IPS-18c (cell line): Measurements from ENCODE around the gene GGN.
"Not testable (repeated sequence)": the region's sequence is repeated elsewhere in the genome, so short reads cannot be mapped to it uniquely, and the experiment has no call there.

Experiments
- H3K4me3 ChIP-seq: 2 replicates; pipeline ENCODE4 v1.7.0; 2013; ENCODE audit warnings: low read depth, mild to moderate bottlenecking, low read length, moderate library complexity; ENCODE audit not compliant: insufficient read depth
- H3K9me3 ChIP-seq: one replicate; pipeline ENCODE4 v1.6.1; 2013; ENCODE audit warnings: mild to moderate bottlenecking, low read length, moderate library complexity; ENCODE audit not compliant: control insufficient read depth, insufficient read depth

GGN gene, protein sequence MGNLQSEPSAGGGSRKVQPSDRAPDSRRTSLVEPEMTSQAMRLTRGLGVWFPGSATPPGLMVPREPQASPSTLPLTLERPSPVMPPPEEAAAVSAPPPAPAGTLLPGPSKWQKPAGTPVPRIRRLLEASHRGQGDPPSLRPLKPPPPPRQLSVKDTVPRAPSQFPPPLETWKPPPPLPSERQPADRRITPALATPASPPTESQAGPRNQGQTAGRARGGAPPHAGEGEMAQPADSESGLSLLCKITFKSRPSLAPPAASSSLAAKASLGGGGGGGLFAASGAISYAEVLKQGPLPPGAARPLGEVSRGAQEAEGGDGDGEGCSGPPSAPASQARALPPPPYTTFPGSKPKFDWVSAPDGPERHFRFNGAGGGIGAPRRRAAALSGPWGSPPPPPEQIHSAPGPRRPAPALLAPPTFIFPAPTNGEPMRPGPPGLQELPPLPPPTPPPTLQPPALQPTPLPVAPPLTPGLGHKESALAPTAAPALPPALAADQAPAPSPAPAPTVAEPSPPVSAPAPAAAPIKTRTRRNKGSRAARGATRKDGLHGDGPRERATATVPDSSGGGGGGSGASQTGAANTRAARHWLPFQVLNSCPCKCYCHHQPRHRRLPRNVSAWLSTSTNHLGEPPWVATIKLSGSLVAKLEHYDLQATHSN

DNA sequence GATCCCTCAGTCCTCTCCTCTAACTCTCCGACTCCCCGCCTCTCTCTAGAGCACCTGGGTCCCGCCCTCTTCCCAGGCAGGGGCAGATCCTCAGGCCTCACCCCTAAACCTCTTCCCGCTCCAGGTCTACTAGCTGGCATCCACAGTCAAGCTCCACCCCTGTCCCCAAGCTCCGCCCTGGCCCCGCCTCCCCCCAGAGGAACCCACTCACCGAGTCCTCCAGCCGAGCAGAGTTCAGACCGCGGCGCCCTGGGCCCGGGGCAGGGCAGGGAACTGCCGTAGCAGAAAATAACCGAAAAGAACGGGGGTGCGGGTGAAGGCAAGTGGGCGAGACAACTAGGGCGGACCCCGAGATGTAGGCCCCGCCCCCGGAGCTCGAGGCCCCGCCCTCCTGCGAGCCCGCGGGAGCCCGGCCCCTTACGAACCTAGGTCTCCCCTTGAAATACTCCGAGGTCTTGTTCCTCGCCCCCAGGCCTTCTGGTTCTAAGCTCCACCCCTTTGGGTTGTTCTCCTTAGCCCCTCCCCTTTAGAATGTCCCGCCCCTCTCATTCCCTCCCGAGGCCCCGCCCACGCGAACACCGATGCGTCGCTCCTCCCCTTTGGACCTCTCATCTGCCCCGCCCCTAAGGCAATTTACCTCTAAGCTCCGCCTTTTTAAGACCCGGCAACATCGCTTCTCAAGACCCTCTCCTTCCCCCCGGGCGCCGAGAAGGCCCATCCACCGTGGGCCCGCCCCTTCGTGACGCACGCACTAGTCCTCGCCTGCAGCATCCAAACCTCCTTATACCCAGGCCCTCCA, at the start of gene GGN:
Gene GGN (minus strand): TSS at position 485 of the 799 bp plus-strand sequence. CDS start 773 bp downstream, outside the sequence.
- Histone ChIP-seq H3K4me3 (peak within 1 kb of the TSS; percentile 87), H3K9me3 (no peaks in the 10 kb centered on the region)

DNA sequence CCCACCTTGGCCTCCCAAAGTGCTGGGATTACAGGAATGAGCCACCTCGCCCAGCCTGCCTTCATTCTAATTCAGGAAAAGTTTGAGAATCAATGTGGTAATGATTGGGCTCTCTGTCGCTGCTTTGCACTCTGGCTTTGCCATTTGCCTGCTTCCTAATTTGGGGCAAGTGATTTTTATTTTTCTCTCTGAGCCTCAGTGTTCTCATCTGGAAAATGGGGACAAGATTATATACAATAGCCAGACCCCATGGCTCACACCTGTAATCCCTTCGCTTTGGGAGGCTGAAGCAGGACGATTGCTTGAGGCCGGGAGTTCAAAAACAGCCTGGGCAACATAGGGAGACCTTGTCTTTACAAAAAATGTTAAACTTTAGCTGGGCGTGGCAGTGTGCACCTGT, 49.5 kb upstream of the GGN start:
- H3K9me3 ChIP-seq, result no peaks in the 10 kb centered on the region
- no peak overlapping the region for H3K4me3 ChIP-seq

DNA sequence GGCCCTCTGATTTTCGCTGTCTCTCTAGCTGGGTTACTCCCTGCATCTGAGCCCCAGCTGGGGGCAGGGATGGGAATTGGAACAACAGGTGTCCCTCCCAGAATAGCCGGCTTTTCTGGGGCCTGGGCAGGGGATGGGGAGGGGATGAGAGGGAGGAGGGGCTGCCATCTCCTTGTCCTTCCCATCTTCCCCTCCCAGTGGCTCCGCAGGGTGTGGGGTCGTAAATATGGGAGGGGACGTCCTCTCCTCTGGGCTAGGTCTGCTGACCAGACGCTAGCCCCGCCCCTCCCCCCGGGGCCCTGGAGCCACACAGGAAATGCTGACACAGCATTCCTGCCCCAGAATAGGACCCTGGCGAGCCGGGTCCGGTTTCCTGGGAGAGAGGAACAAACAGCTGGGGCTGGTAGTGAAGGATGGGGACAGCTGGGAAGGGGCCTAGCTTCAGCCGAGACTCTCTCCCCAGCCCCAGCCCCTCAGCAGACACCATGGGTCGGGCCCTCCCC, 46.8 kb upstream of the GGN start:
- no peaks in the 10 kb centered on the region for H3K9me3 ChIP-seq
- H3K4me3 ChIP-seq, result peak overlapping the region; percentile 41; the same call in 1 of the 2 replicates

DNA sequence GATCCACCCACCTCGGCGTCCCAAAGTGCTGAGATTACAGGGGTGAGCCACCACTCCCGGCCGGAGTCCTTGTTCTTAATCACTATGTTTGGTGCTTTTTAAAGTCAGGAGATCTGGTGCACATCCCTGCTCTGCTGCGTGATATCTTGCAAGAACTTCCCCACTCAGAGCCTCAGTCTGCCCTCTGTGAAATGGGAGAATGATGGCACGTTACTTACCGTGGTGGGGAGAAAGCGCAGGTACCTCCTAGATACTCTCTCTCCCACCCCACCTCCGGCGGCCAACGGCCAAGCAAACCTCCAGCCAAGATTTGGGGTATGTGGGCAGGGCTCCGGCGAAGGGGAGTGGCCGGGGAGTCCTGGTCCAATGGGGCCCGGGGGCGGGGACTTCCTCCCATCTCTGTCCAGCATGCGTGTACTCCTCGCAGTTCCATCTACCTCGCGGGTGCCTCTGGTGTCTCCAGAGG, 45.5 kb upstream of the GGN start, which contains the start of gene RYR1:
Gene RYR1 (plus strand): TSS at position 424 of the 466 bp plus-strand sequence. CDS start 139 bp downstream, outside the sequence.
- Histone ChIP-seq H3K9me3 (no peaks in the 10 kb centered on the region), H3K4me3 (peak within 1 kb of the TSS; percentile 41)

DNA sequence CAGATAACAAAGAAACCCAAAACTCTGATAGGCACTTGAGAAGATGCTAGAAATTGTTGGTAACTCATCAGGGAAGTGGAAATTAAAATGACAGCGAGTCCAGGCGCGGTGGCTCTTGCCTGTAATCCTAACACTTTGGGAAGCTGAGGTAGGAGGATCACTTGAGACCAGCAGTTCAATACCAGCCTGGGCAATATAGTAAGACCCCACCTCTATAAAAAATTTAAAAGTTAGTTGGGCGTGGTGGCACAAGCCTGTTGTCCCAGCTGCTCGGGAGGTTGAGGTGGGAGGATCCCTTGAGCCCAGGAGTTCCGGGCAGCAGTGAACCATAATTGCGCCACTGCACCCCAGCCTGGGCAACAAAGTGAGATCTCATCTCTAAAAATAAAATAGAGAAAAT, 43.1 kb upstream of the GGN start:
- Histone ChIP-seq H3K4me3 (no peak overlapping the region), H3K9me3 (no peaks in the 10 kb centered on the region)

DNA sequence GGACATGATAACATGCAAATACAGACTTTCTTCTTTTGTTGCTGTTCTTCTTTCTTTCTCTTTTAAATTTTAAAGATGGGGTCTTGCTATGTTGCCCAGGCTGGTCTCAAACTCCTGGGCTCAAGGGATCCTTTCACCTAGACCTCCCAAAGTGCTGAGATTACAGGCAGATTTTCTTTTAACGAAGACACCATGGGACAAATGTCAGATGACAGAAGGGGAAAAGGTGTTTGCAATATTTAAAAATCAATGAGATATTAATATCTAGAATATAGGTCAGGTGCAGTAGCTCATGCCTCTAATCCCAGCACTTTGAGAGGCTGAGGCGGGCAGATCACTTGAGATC, 42.0 kb upstream of the GGN start:
- no peak overlapping the region for H3K4me3 ChIP-seq
- H3K9me3 ChIP-seq, result no peaks in the 10 kb centered on the region

DNA sequence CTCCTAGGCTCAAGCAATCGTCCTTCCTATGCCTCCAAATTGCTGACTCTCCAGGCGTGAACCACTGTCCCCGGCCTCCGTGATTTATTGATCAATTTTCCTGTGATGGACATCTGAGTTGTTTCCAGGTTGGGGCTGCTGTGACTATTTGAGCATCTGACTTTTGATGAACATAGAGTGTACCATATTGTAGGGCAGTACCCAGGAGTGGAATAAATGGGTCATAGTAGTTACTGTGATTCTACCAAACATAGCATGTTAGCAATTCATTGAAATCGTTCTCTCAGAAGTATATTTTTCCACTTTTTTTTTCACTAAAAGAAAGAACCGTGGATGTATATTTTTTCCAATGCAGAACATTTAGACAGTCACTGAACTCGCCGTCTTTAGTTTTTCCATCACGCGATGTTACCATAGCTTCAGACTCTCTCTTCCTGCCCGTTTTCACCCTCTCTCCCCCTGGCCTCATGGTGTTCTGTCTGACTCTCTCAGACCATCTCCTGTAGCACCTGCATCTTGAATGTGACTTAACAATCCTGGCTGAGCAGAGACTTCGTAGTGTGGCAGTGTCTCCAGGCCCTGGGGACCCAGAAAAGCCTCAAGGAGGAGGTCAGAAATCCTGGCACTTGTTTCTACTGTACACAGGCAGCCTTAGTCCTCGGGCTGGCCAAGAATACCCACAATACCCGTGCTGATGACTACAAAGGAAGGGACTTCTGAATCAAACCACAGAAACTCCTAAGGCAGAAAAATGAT, 41.4 kb upstream of the GGN start:
- H3K4me3 ChIP-seq, result no peak overlapping the region
- H3K9me3 ChIP-seq, result no peaks in the 10 kb centered on the region

DNA sequence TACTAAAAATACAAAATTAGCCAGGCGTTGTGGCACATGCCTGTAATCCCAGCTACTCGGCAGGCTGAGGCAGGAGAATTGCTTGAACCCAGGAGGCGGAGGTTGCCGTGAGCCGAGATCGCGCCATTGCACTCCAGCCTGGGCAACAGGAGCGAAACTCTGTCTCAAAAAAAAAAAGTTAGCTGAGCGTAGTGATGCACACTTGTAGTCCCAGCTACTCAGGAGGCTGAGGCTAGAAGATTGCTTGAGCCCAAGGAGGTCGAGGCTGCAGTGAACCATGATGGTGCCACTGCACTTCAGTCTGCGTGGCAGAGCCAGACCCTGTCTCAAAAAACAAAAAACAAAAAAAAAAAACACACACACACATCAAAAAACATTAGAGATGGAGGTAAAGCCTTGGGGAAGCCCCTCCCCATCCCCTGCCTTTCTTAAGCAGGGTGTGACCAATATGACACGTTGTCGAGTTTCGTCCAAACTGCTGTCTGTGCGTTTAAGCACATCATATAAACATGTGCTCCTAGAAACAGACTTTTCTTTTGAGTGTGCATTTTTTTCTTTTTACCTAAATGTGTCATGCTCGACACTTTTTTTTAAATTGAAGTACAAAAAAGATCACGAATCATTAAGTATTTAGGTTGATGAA, 39.3 kb upstream of the GGN start:
- not testable (repeated sequence) for H3K9me3 ChIP-seq, H3K4me3 ChIP-seq

DNA sequence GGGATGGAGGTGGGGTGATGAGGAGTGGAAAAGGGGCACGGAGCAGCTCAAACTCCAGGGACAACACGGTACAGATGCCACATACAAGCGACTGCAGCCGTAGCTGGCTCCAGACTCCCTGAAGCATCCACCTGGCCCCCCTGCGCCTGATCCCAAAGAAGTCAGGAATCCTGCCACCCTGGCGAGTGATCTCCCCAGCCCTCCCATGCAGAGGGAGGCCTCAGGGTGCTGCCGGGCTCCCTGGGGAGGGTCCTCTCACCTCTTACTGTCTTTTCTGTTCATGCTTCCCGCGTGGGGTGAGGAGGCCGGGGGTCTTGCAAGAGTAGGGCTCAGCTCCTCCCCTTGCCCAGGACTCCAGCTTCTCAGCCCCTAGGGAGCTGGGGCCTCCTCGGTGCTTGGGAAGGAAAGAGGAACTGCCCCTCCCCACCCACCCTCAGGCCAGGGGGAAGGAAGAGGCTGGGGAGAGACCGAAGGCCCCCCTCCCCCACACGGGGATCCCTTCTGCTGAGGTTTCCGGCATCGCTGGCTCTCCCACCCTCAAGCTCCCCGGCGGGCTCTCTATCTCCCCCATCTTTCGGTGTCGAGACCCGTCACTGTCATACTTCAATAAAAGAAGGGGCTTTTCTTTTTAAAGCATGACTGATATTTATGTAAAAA, 38.1 kb upstream of the GGN start, which contains the start of gene RASGRP4:
Gene RASGRP4 (minus strand): TSS at position 410 of the 657 bp plus-strand sequence. CDS start 128 bp downstream, at position 282.
- no peak within 1 kb of the TSS for H3K4me3 ChIP-seq

DNA sequence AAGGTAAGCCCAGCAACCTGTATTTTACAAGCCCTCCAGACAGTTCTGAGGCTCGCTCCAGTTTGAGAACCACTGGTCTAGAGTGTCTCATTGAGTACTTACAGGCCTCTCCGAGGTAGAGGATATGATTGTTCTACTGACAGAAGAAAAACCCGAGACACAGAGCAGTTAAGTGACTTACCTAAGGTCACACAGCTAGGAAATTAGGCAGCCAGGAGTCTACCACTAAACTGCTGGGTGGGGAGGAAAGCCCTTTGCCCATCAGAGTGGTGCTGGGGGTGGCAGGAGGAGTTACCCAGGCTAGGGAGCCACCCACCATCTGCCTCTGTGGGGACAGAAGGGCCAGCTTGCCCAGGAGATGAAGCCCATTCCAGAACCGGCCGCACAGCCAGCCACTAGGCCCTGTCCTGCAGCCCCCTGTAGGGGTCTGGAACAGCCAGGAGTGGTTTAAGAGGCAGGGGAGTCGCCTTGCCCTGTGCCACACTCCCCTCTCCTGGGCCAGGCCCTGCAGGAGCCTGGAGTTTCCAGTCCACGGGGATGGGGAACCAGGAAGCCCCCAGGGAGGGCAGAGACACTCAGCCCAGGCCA, 37.5 kb upstream of the GGN start:
- no peaks in the 10 kb centered on the region for H3K9me3 ChIP-seq
- no peak overlapping the region for H3K4me3 ChIP-seq

More for the DNA sequence above, 38.1 kb upstream of the GGN start, which contains the start of gene RASGRP4:
- no peaks in the 10 kb centered on the region for H3K9me3 ChIP-seq

DNA sequence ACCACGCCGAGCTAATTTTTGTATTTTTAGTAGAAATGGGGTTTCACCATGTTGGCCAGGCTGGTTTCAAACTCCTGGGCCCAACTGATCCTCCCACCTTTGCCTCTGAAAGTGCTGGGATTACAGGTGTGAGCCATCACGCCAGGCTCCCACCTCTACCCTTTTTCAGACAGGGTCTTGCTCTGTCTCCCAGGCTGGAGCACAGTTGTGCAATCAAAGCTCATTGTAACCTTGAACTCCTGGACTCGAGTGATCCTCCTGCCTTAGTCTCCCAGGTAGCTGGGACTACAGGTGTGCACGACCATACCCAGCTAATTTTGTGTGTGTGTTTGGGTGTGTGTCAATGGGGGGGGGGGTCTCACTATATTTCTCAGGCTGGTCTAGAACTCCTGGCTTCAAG, 36.4 kb upstream of the GGN start:
- Histone ChIP-seq H3K9me3 (no peaks in the 10 kb centered on the region), H3K4me3 (no peak overlapping the region)

DNA sequence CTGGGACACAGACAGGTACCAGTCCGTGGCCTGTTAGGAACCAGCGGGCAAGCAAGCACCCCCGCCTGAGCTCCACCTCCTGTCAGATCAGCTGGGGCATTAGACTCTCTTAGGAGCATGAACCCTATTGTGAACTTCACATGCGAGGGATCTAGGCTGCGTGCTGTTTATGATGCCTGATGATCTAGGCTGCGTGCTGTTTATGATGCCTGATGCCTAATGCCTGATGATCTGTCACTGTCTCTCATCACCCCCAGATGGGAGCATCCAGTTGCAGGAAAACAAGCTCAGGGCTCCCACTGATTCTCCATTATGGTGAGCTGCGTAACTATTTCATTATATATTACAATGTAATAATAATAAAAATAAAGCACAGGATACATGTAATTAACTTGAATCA, 34.6 kb upstream of the GGN start:
- H3K9me3 ChIP-seq, result no peaks in the 10 kb centered on the region
- H3K4me3 ChIP-seq, result no peak overlapping the region

DNA sequence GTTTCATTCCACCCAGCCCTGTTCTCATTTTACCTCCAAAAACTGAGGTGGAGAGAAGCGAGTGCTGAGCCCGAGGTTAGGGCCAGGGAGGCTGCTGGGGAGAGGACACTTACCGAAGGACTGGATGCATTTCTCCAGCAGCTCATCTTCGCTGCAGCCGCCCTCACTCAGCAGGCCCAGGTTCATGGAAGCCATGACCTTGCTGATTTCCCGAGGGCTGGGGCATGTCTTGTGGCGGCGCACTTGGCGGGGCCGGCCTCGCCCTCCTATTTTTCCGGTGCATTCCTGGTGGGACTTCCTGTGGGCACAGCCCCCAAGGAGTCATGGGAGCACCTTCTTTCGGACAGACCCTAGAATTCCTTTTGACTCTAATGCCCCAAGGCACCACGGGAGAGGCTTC, 34.0 kb upstream of the GGN start:
- Histone ChIP-seq H3K9me3 (no peaks in the 10 kb centered on the region), H3K4me3 (no peak overlapping the region)

DNA sequence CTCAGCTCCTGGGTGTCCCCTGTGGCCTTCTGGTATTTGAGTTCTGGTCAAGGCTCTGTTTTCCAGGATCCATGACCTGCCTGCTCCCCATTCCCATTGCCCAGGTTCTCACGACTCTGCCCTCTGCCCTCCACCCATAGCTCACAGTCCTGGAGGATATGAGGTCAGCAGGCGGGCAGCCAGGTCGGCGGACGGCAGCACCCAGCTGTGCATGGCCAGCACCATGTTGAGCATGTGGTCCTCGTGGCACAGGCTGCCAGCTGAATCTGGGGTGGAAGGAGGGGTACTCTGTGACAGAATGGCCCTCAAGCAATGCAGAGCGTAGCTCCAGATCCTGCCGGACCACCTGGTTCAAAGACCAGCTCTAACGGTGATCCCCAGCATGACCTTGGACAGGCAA, 33.1 kb upstream of the GGN start:
- H3K4me3 ChIP-seq, result no peak overlapping the region

More for the DNA sequence above, 33.1 kb upstream of the GGN start:
- H3K9me3 ChIP-seq, result no peaks in the 10 kb centered on the region
